GM18511 (cell line): Measurements from ENCODE around the gene ANKLE1.
"Not testable (repeated sequence)": the region's sequence is repeated elsewhere in the genome, so short reads cannot be mapped to it uniquely, and the experiment has no call there.

Experiments
- ATAC-seq: cut with Tn5 transposase; IDR thresholded peaks from one replicate; pipeline ENCODE4 v1.9.1; 2021; ENCODE audit warnings: mild to moderate bottlenecking, moderate library complexity; ENCODE audit not compliant: unreplicated experiment

The ANKLE1 gene

DNA sequence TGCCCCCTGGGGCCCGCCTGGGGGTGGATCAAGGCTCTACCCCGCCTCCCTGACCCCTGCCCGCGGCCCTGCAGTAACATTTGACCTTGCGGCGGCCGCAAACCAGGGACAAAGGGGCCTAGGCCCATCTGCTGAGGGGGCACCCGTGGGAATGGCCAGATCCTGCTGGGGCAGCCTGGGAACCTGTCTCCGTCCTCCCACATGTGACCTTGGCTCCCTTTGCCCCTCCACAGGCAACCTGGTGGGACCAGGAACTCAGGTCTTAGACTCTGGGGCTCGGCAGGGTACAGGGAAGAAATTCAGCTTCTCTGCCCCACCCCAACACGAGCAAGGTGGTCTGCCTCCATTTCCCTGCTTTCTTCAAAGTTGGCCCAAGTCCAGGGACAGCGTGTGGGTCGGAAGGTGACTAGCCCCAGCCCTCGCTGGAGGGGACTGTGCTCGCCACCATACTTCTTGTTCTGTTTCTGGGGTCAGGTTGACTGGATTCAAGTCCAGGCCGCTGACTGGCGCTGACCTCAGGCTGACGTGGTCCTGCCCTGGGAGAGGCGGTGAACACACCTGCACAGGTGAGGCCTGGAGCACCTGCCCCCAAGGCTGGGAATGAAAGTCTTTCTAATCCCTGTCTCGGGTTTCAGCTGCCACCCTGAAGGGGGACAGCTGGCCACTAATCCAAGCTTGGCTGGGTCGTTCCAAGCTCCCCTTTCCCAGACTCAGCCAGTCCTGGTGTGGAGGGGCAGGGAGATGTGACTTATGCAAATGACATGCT is 33.5 kb upstream of the ANKLE1 start:
- no peak for ATAC-seq

DNA sequence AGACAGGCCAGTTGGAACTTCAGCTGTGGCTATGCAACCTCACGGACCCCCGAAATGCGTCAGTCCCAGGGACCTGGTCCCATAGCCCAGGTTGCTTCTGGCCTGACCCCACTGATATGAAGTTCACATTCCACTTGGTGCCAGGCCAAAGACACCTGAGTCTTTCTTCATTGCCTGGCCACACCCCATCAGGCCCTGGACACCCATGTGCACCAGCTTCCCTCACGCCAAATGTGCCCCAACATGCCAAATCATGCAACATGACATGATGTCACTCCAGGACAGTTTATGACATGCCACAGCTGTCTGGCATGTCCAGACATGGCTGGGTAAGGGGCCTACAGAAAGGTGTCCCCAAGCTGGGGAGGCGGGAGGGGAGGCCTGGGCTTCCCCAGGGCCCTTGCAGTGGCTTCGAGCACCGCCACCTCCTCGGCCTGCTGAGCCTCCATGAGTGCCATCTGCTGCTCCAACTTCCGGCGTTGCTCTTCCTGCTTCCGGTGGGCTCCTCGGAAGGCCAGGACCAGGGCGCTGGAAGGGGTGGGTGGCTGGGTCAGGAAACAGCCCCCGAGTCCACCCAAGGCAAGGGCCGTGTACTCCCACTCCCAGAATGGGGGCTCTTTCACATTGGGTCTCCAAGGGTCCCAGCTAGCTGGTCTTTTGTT is 31.7 kb upstream of the ANKLE1 start:
- ATAC-seq, result no peak

GRCh38 chr19:17254636-17255035 is 27.1 kb upstream of the ANKLE1 start:
- no peak for ATAC-seq

DNA sequence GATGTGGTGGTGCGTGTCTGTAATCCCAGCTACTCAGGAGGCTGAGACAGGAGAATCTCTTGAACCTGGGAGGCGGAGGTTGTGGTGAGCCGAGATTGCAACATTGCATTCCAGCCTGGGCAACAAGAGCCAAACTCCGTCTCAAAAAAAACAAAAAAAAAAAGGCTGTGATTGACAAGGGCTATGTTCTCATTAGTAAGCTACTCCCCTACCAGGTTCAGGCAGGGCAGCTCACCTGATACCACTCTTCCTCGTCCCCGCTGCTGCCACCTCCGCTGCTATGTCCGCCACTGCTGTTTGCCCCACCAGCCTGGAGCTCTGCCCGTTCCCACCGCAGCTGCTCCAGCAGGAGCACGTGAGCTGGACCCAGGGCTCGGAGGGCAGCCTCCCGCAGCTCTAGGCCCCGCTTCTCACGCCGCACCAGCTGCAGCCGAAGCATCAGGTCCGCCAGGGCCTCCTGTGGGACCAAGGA is 26.5 kb upstream of the ANKLE1 start:
- ATAC-seq, result no peak

DNA sequence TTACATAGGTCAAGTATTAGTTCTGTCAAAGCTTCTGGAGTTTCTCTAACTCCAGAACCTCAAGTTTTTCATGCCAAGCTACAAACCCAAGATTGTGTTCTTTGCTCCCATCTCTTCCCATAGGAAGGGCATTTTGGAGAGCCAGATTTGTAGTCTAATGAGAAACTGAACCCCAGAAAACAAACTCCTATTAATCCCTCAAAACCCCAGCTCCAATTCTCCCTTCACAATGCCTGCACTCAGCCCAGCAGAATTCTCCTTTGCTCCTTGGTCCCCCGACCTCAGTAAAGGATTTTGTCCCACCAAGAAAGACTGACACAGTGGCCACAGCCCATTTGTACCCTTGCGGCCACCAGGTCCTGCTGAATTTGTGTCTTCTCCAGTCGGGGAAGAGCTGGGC is 25.6 kb upstream of the ANKLE1 start:
- ATAC-seq, result no peak

- ATAC-seq, result no peak
Measured at GRCh38 chr19:17259118-17259780, 22.5 kb upstream of the ANKLE1 start.

- no peak for ATAC-seq
Measured at GRCh38 chr19:17259934-17260333, 21.8 kb upstream of the ANKLE1 start.

- peak; percentile 72 for ATAC-seq
Measured at GRCh38 chr19:17260842-17261325, 20.8 kb upstream of the ANKLE1 start.

- ATAC-seq, result no peak
Measured at GRCh38 chr19:17262557-17262956, 19.1 kb upstream of the ANKLE1 start.

DNA sequence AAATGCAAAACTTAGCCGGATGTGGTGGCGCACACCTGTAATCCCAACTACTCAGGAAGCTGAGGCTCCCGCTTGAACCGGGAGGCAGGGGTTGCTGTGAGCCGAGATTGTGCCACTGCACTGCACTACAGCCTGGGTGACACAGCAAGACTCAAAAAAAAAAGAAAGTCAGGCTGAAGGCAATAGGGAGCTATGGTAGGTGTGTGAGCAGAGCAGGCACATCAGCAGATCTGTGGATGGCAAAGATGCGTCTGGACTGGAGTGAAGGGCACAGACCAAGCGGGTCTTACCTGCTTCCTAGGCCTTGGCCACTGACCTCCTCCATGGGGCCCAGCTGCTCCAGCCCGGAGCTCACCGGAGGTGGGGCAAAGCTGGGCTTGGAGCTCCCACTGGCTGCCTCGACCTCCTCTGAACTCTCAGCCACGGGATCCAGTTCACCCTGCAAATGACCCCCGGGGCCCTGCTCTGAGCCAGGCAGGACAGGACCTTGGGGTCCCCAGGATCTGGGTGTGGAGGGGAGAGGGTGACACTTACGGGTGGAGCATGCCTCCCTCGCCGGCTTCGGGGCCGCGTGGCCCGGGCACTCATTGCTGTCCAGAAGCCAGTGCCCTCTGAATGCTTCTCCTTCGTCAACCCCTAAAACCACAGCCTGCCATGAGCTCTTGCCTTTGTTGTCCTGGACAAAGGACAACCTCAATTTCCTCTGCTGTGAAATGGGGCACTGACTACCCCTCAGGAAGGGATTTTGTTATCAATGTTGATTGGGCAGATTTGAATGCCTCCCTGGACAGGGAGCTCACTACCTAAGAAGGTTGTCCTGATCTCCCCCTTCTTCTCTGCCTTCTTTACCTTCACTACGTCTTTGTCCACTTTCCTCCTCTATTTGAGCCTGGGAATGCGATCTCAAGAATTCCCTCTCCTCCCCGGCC is 17.7 kb upstream of the ANKLE1 start:
- no peak for ATAC-seq

- ATAC-seq, result no peak
Measured at GRCh38 chr19:17264641-17264979, 17.1 kb upstream of the ANKLE1 start, which contains the start of gene USHBP1. Gene USHBP1 (minus strand): TSS chr19:17264745. CDS start chr19:17264299, 446 bp downstream.

- no peak for ATAC-seq
Measured at GRCh38 chr19:17266026-17266425, 15.7 kb upstream of the ANKLE1 start.

DNA sequence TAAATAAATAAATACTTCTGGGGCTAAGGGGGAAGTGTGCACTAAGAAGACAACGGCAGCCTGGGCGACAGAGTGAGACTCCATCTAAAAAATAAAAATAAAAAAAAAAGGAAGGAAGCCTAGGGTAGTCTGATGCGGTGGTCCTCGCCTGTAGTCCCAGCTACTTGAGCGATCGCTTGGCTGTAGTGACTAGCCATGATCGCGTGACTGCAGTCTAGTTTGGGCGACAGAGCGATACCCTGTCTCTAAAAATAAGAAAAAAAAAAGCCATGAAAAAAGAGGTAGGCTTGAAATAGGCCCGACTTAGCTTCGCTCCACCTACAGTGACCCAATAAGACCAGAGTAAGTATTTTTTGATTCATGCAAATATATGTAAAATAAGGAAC is 15.1 kb upstream of the ANKLE1 start:
- ATAC-seq, result peak; percentile 35

GRCh38 chr19:17266975-17267788 is 14.5 kb upstream of the ANKLE1 start, which contains the start of gene BABAM1:
Gene BABAM1 (plus strand): TSS chr19:17267443. CDS start chr19:17268807, 1,364 bp downstream.
- peak; percentile 92 for ATAC-seq

GRCh38 chr19:17268754-17269153 is 12.9 kb upstream of the ANKLE1 start:
- ATAC-seq, result no peak

- not testable (repeated sequence) for ATAC-seq
Measured at GRCh38 chr19:17274892-17275291, 6.8 kb upstream of the ANKLE1 start.

- no peak for ATAC-seq
Measured at GRCh38 chr19:17275441-17276175, 6.1 kb upstream of the ANKLE1 start.

DNA sequence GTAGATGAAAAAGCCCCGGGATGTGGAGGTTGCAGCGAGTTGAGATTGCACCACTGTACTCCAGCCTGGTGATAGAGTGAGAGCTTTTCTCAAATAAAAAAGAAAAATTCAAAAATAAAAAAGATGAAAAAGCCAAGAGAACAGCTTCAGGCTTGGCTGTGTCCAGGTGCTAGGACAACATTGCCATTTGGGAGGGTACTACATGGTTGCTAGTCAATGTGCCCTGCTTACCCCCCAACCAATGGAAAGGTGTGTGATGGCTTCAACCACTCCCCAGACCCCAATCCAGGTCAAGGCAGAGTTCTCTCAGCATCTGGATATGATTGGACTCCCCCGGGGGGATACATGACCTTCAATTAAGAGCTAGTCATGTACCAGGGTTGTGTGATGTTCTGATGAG is 2.3 kb upstream of the ANKLE1 start:
- ATAC-seq, result no peak
